ENCODE results near the gene CLECL1.

DNA sequence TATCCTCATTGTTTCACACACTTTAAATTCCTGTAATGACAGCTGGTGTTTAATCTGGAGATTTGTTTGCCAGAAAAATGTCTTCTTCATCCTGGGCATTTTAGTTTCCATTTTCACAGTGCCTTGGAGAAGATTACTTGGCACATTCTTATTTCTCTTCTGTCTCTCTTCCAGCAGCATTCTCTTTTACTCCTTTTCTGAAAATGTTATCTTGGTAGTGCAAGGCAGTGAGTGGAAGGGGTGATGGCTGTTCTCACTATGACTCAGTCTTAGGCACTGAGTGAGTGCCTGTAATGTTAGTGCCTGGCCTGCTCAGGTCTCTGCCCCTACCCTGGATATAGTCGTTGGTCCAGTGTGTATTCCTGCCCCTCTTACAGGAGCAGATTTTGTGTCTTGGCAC, 13.1 kb downstream of the CLECL1 start:
- no peak for TF ChIP-seq POLR2A (IDR thresholded peaks at IDR 0.05)
- TF ChIP-seq, protein P1, sequence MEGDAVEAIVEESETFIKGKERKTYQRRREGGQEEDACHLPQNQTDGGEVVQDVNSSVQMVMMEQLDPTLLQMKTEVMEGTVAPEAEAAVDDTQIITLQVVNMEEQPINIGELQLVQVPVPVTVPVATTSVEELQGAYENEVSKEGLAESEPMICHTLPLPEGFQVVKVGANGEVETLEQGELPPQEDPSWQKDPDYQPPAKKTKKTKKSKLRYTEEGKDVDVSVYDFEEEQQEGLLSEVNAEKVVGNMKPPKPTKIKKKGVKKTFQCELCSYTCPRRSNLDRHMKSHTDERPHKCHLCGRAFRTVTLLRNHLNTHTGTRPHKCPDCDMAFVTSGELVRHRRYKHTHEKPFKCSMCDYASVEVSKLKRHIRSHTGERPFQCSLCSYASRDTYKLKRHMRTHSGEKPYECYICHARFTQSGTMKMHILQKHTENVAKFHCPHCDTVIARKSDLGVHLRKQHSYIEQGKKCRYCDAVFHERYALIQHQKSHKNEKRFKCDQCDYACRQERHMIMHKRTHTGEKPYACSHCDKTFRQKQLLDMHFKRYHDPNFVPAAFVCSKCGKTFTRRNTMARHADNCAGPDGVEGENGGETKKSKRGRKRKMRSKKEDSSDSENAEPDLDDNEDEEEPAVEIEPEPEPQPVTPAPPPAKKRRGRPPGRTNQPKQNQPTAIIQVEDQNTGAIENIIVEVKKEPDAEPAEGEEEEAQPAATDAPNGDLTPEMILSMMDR (IDR thresholded peaks at IDR 0.05), result no peak
